Neuronal stem cell (in vitro differentiated cells): Measurements from ENCODE around the gene RNF20.
"Not testable (repeated sequence)": the region's sequence is repeated elsewhere in the genome, so short reads cannot be mapped to it uniquely, and the experiment has no call there.

Experiments used
- DNase-seq: peaks from one replicate; pipeline ENCODE4 v3.0.0-alpha.2; 2013; ENCODE audit warnings: low spot score
- H2AFZ ChIP-seq: one replicate; pipeline ENCODE4 v1.6.1; 2013; ENCODE audit warnings: mild to moderate bottlenecking, low read length, inconsistent platforms
- H2AK5ac ChIP-seq: 2 replicates; pipeline ENCODE4 v1.6.1; 2013; ENCODE audit warnings: low read depth, mild to moderate bottlenecking, inconsistent platforms, low read length, moderate library complexity, mixed read lengths
- H2BK120ac ChIP-seq: 2 replicates; pipeline ENCODE4 v1.6.1; 2013; ENCODE audit warnings: low read depth, mild to moderate bottlenecking, inconsistent platforms, low read length, moderate library complexity, mixed read lengths
- H2BK12ac ChIP-seq: one replicate; pipeline ENCODE4 v1.6.1; 2013; ENCODE audit warnings: low read length, inconsistent platforms
- H2BK15ac ChIP-seq: 2 replicates; pipeline ENCODE4 v1.6.1; 2013; ENCODE audit warnings: mild to moderate bottlenecking, low read length, inconsistent platforms, mixed read lengths
- H2BK5ac ChIP-seq: one replicate; pipeline ENCODE4 v1.6.1; 2013; ENCODE audit warnings: inconsistent platforms, mild to moderate bottlenecking, low read length, moderate library complexity
- H3K14ac ChIP-seq: one replicate; pipeline ENCODE4 v1.6.1; 2013; ENCODE audit warnings: low read length, inconsistent platforms
- H3K18ac ChIP-seq: 2 replicates; pipeline ENCODE4 v1.6.1; 2013; ENCODE audit warnings: low read length, inconsistent platforms
- H3K23ac ChIP-seq: 2 replicates; pipeline ENCODE4 v1.6.1; 2013; ENCODE audit warnings: low read depth, mild to moderate bottlenecking, mixed read lengths, low read length, inconsistent platforms; ENCODE audit not compliant: poor library complexity
- H3K27ac ChIP-seq: replicated peaks from 3 replicates; pipeline ENCODE4 v1.5.1; 2013; ENCODE audit warnings: low read length, inconsistent platforms
- H3K27me3 ChIP-seq, 3 experiments: 2 replicates each; pipeline ENCODE4 v1.6.1; 2013; ENCODE audit warnings: low read length in 3 of 3, mild to moderate bottlenecking in 2 of 3, inconsistent platforms in 1 of 3, low read depth in 1 of 3, mixed read lengths in 1 of 3, moderate library complexity in 1 of 3; ENCODE audit not compliant: control insufficient read depth in 3 of 3, insufficient read depth in 3 of 3
- H3K36me3 ChIP-seq, 2 donors: replicated peaks in 1 of 2; 2 replicates each; pipeline ENCODE4 v1.6.1; 2013; ENCODE audit warnings: low read length in 2 of 2; ENCODE audit not compliant: control insufficient read depth in 2 of 2, insufficient read depth in 2 of 2
- H3K4ac ChIP-seq: 2 replicates; pipeline ENCODE4 v1.6.1; 2013; ENCODE audit warnings: inconsistent platforms, mild to moderate bottlenecking, low read length, moderate library complexity
- H3K4me1 ChIP-seq, 2 donors: 1 replicate in 1 of 2; 2 replicates in 1 of 2; pipeline ENCODE4 v1.6.1; 2013; ENCODE audit warnings: low read length in 2 of 2, low read depth in 1 of 2; ENCODE audit not compliant: control insufficient read depth in 2 of 2, insufficient read depth in 1 of 2
- H3K4me2 ChIP-seq: one replicate; pipeline ENCODE4 v1.6.1; 2013; ENCODE audit warnings: mild to moderate bottlenecking, low read length, inconsistent platforms; ENCODE audit not compliant: insufficient read depth, poor library complexity, severe bottlenecking
- H3K4me3 ChIP-seq, 2 donors: 2 replicates each; pipeline ENCODE4 v1.5.1; 2013; ENCODE audit warnings: low read length in 2 of 2, mild to moderate bottlenecking in 2 of 2, inconsistent platforms in 1 of 2, moderate library complexity in 1 of 2
- H3K79me1 ChIP-seq: one replicate; pipeline ENCODE4 v1.6.1; 2013; ENCODE audit warnings: low read depth, mild to moderate bottlenecking, inconsistent platforms, low read length, moderate library complexity
- H3K9ac ChIP-seq: one replicate; pipeline ENCODE4 v1.6.1; 2013; ENCODE audit warnings: mild to moderate bottlenecking, low read depth, low read length, inconsistent platforms; ENCODE audit not compliant: poor library complexity
- H3K9me3 ChIP-seq, 2 donors: replicated peaks in 1 of 2; 2 replicates each; pipeline versions ENCODE3 to v1.6.1; 2013; ENCODE audit warnings: low read length in 2 of 2, mild to moderate bottlenecking in 2 of 2, inconsistent platforms in 1 of 2, low read depth in 1 of 2, mixed read lengths in 1 of 2, moderate library complexity in 1 of 2; ENCODE audit not compliant: control insufficient read depth in 2 of 2, insufficient read depth in 1 of 2
- H4K8ac ChIP-seq: one replicate; pipeline ENCODE4 v1.6.1; 2013; ENCODE audit warnings: low read depth, mild to moderate bottlenecking, inconsistent platforms, low read length, moderate library complexity
- H4K91ac ChIP-seq: one replicate; pipeline ENCODE4 v1.6.1; 2013; ENCODE audit warnings: low read length, low read depth, mild to moderate bottlenecking, inconsistent platforms; ENCODE audit not compliant: poor library complexity
- WGBS, 2 donors: extraction: QIAGEN DNeasy Blood & Tissue Kit; methylation state at CpG; one replicate each; pipeline ENCODE4 v1.1.7; 2013; ENCODE audit warnings: missing lambda C conversion rate in 2 of 2, mixed read lengths in 1 of 2; ENCODE audit not compliant: insufficient read length in 2 of 2, insufficient replicate concordance in 1 of 2; ENCODE audit errors: extremely low coverage in 2 of 2; 5-methylcytosine and 5-hydroxymethylcytosine counted together

The RNF20 gene

GRCh38 chr9:101516655-101517054, 17.0 kb upstream of the RNF20 start:
- no peak overlapping the region for H2BK120ac ChIP-seq
- no peak overlapping the region for H4K8ac ChIP-seq
- no peak overlapping the region for H3K4me3 ChIP-seq
- no peak overlapping the region for H3K4ac ChIP-seq
- no peak for DNase-seq
- no peaks in the 10 kb centered on the region for H3K36me3 ChIP-seq
- H3K4me2 ChIP-seq: no peak overlapping the region
- no peaks in the 10 kb centered on the region for H3K4me1 ChIP-seq
- H2BK12ac ChIP-seq: no peak overlapping the region
- no peaks in the 10 kb centered on the region for H3K9me3 ChIP-seq
- no peak overlapping the region for H2AK5ac ChIP-seq
- H4K91ac ChIP-seq: no peak overlapping the region
- no peak overlapping the region for H3K9ac ChIP-seq
- WGBS, 2 donors: no CpG with 5 or more reads among the region's 1 CpG
- no peak overlapping the region for H2BK15ac ChIP-seq
- no peak overlapping the region for H3K18ac ChIP-seq
- no peak overlapping the region for H2BK5ac ChIP-seq
- H3K27ac ChIP-seq: no peak overlapping the region
- H3K23ac ChIP-seq: no peak overlapping the region
- peaks cover 0 to 3% (median 0%) of the 10 kb centered on the region in 3 experiments for H3K27me3 ChIP-seq
- no peak overlapping the region for H2AFZ ChIP-seq
- no peak overlapping the region for H3K14ac ChIP-seq
- no peaks in the 10 kb centered on the region for H3K79me1 ChIP-seq

- not testable (repeated sequence) for H2BK12ac ChIP-seq, H3K18ac ChIP-seq
Observed at GRCh38 chr9:101518489-101518888, 15.2 kb upstream of the RNF20 start.

GRCh38 chr9:101524371-101524770, 9.3 kb upstream of the RNF20 start:
- Histone ChIP-seq H2BK12ac (no peak overlapping the region), H3K4me3 (no peak overlapping the region), H3K14ac (no peak overlapping the region), H3K4ac (no peak overlapping the region), H2AFZ (no peak overlapping the region), H3K9ac (no peak overlapping the region), H4K91ac (no peak overlapping the region), H4K8ac (no peak overlapping the region), H2BK5ac (no peak overlapping the region), H3K4me2 (no peak overlapping the region), H2BK15ac (no peak overlapping the region), H3K9me3 (no peaks in the 10 kb centered on the region), H3K79me1 (no peaks in the 10 kb centered on the region), H3K27me3 (peaks cover 0 to 4% (median 0%) of the 10 kb centered on the region in 3 experiments), H3K4me1 (no peaks in the 10 kb centered on the region), H3K18ac (no peak overlapping the region), H3K23ac (no peak overlapping the region), H2AK5ac (no peak overlapping the region), H3K27ac (no peak overlapping the region), H3K36me3 (no peaks in the 10 kb centered on the region), H2BK120ac (no peak overlapping the region)
- no CpG with 5 or more reads among the region's 6 CpGs for WGBS, 2 donors
- DNase-seq: no peak

More at GRCh38 chr9:101518489-101518888, 15.2 kb upstream of the RNF20 start:
- not testable (repeated sequence) for H3K4me3 ChIP-seq, H2BK5ac ChIP-seq, H3K9me3 ChIP-seq, H2AFZ ChIP-seq, DNase-seq, H3K36me3 ChIP-seq, H3K27me3 ChIP-seq, H3K9ac ChIP-seq, H3K79me1 ChIP-seq, H3K14ac ChIP-seq, H3K23ac ChIP-seq, H3K4me2 ChIP-seq, H2BK15ac ChIP-seq, H2BK120ac ChIP-seq, H3K27ac ChIP-seq, H3K4ac ChIP-seq, H2AK5ac ChIP-seq, H3K4me1 ChIP-seq, H4K8ac ChIP-seq, H4K91ac ChIP-seq
- no CpG with 5 or more reads among the region's 3 CpGs for WGBS, 2 donors

GRCh38 chr9:101527066-101527465, 6.6 kb upstream of the RNF20 start:
- WGBS, 2 donors: no CpG with 5 or more reads among the region's 6 CpGs
- H3K9ac ChIP-seq: no peak overlapping the region
- H3K23ac ChIP-seq: no peak overlapping the region
- H2AK5ac ChIP-seq: no peak overlapping the region
- H4K91ac ChIP-seq: no peak overlapping the region
- no peak overlapping the region for H3K4me3 ChIP-seq
- no peak overlapping the region for H2AFZ ChIP-seq
- peaks cover 0 to 14% (median 0%) of the 10 kb centered on the region in 3 experiments for H3K27me3 ChIP-seq
- no peak for DNase-seq
- no peaks in the 10 kb centered on the region for H3K9me3 ChIP-seq
- H2BK15ac ChIP-seq: no peak overlapping the region
- H2BK120ac ChIP-seq: no peak overlapping the region
- H3K4me2 ChIP-seq: no peak overlapping the region
- H2BK5ac ChIP-seq: no peak overlapping the region
- no peak overlapping the region for H3K27ac ChIP-seq
- H4K8ac ChIP-seq: no peak overlapping the region
- H3K4ac ChIP-seq: no peak overlapping the region
- H3K14ac ChIP-seq: no peak overlapping the region
- H3K4me1 ChIP-seq: no peaks in the 10 kb centered on the region
- H3K79me1 ChIP-seq: no peaks in the 10 kb centered on the region
- H3K18ac ChIP-seq: no peak overlapping the region
- no peaks in the 10 kb centered on the region for H3K36me3 ChIP-seq
- no peak overlapping the region for H2BK12ac ChIP-seq
